ENCODE data around the gene KASH5.

Gene KASH5

DNA sequence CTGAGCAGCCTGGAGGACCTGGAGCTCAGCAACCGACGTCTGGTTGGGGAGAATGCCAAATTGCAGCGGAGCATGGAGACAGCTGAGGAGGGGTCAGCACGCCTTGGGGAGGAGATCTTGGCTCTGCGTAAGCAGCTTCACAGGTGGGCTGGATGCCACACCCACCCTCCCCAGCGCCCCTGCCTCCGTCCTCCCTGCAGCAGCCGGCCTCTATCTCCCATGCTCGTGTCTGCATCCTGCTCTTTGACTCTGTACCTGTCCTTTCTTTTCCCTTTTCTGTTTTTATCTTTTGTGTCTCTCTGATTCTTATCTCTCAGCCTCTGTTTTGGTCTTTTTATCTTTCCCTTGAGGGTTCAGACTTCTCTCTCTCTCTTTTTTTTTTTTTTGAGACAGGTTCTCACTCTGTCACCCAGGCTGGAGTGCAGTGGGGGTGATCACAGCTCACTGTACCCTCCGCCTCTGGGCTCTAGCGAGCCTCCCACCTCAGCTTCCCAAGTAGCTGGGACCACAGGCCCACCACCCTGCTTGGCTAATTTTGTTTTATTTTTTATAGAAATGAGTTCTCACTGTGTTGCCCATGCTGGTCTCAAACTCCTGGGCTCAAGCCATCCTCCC lies 10.1 kb downstream of the KASH5 start:
- H3K9me3 ChIP-seq (ENCODE audit: control insufficient read depth, low read length): no peaks in the 10 kb centered on the region
- 67 to 69% methylated on average over 11 of the region's 11 CpGs for WGBS, 2 experiments
- no peak overlapping the region for H3K4me3 ChIP-seq (ENCODE audit: insufficient read depth, low read depth, low read length)
- no peaks in the 10 kb centered on the region for H3K36me3 ChIP-seq (ENCODE audit: control insufficient read depth, insufficient read depth, low read length)
- peaks cover 41% of the 10 kb centered on the region for H3K4me1 ChIP-seq (ENCODE audit: control insufficient read depth, insufficient read depth, low read length)
- no peak overlapping the region for H3K27ac ChIP-seq (ENCODE audit: insufficient read depth, low read depth, low read length, poor library complexity, severe bottlenecking)
- no peaks in the 10 kb centered on the region for H3K27me3 ChIP-seq (ENCODE audit: control insufficient read depth, insufficient read depth, low read length, poor library complexity, severe bottlenecking)

DNA sequence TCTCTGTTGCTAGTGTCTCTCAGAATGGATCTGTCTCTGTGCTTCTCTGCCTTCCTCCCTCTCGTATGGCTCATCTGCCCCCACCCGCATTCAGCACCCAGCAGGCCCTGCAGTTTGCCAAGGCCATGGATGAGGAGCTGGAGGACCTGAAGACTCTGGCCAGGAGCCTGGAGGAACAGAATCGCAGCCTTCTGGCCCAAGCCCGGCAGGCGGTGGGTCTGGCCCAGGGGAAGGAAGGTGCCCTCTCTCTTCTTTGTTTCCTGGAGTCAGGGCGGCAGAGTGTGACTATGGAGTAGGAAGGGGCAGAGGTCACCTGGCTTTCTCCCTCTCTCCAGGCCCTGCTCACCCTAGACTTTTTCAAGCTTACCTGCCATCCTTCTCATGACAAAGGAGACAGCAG lies 10.9 kb downstream of the KASH5 start:
- no peak overlapping the region for H3K4me3 ChIP-seq (ENCODE audit: insufficient read depth, low read depth, low read length)
- 84 to 95% methylated on average over 5 to 6 of the region's 6 CpGs for WGBS, 2 experiments
- peaks cover 42% of the 10 kb centered on the region for H3K4me1 ChIP-seq (ENCODE audit: control insufficient read depth, insufficient read depth, low read length)
- no peak overlapping the region for H3K27ac ChIP-seq (ENCODE audit: insufficient read depth, low read depth, low read length, poor library complexity, severe bottlenecking)
- H3K9me3 ChIP-seq (ENCODE audit: control insufficient read depth, low read length): no peaks in the 10 kb centered on the region
- H3K27me3 ChIP-seq (ENCODE audit: control insufficient read depth, insufficient read depth, low read length, poor library complexity, severe bottlenecking): no peaks in the 10 kb centered on the region
- H3K36me3 ChIP-seq (ENCODE audit: control insufficient read depth, insufficient read depth, low read length): no peaks in the 10 kb centered on the region

DNA sequence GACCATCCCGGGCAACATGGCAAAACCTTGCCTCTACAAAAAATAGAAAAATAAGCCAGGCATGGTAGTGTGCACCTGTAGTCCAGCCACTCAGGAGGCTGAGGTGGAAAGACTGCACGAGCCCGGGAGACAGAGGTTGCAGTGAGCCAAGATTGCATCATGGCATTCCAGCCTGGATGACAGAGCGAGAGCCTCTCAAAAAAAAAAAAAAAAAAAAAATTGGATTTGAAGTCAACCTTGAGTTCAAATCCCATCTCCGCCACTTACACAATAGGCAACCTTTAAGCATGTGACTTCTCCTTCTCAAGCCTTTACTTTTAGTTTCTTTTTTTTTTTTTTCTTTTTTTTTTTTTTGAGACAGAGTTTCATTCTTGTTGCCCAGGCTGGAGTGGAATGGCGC lies 12.0 kb downstream of the KASH5 start:
- H3K4me1 ChIP-seq (ENCODE audit: control insufficient read depth, insufficient read depth, low read length): peaks cover 47% of the 10 kb centered on the region
- no peaks in the 10 kb centered on the region for H3K27me3 ChIP-seq (ENCODE audit: control insufficient read depth, insufficient read depth, low read length, poor library complexity, severe bottlenecking)
- H3K4me3 ChIP-seq (ENCODE audit: insufficient read depth, low read depth, low read length): no peak overlapping the region
- H3K9me3 ChIP-seq (ENCODE audit: control insufficient read depth, low read length): no peaks in the 10 kb centered on the region
- H3K36me3 ChIP-seq (ENCODE audit: control insufficient read depth, insufficient read depth, low read length): no peaks in the 10 kb centered on the region
- 85 to 92% methylated on average over 5 to 6 of the region's 6 CpGs for WGBS, 2 experiments
- H3K27ac ChIP-seq (ENCODE audit: insufficient read depth, low read depth, low read length, poor library complexity, severe bottlenecking): no peak overlapping the region

DNA sequence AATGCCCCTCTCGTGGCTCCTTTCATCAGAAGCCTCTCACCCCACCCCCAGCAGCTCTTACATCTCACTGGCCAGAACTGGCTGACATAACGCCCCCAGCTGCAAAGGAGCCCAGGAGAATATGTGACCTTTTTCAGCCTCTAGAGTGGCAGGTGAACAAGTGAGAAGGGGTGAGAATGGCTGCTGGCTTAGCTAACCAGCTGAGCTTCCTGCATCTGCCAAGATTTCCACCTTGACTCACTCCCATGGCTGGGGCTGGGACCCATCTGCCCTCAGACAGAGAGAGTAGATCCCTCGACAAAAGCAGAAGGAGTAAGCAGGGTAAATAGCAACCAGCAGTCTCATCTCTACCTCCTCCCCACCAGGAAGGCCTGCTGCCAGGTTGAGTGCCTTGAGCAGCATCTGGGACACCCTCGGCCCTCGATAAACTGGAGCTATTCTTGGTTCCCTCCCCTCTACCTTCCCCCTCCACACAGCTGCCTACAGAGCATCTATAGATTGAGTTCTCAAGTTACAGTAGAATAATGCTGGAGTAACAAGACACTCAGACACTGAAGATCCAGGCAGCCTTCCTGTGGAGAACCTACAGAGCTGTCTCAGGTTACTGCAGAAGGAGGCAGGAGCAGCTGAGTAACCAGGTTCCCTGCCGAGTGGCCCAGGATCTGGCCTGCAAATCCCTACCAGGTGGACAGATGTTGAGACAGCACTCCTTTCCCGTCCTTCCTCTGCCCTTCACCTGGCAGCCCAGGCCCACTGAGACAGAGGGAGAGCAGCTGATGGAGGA lies 15.5 kb downstream of the KASH5 start:
- H3K9me3 ChIP-seq (ENCODE audit: control insufficient read depth, low read length): no peaks in the 10 kb centered on the region
- peak overlapping the region; percentile 83 for H3K27ac ChIP-seq (ENCODE audit: insufficient read depth, low read depth, low read length, poor library complexity, severe bottlenecking)
- H3K27me3 ChIP-seq (ENCODE audit: control insufficient read depth, insufficient read depth, low read length, poor library complexity, severe bottlenecking): no peaks in the 10 kb centered on the region
- H3K4me3 ChIP-seq (ENCODE audit: insufficient read depth, low read depth, low read length): peak overlapping the region; percentile 12
- no peaks in the 10 kb centered on the region for H3K36me3 ChIP-seq (ENCODE audit: control insufficient read depth, insufficient read depth, low read length)
- peaks cover 32% of the 10 kb centered on the region for H3K4me1 ChIP-seq (ENCODE audit: control insufficient read depth, insufficient read depth, low read length)
- 16 to 21% methylated on average over 7 of the region's 7 CpGs for WGBS, 2 experiments

DNA sequence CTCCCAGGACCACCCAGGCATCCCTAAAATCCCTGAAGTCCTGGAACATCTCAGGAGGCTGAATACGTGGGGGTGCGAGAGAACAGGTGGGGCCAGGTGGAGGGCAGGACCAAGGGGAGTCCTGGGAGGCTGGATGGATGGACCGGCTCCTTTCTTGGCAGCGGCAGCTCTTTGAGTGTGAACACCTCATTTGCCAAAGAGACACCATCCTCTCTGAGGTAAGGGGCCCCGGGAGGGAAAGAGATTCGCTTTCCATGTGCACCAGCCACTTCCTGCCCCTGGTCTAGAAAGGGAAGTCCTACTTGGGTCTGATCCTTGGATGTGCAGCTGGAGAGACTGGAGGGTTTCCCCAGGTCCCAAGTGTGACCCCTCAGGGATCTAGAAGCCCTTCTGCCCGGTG lies 19.0 kb downstream of the KASH5 start:
- H3K27me3 ChIP-seq (ENCODE audit: control insufficient read depth, insufficient read depth, low read length, poor library complexity, severe bottlenecking): no peaks in the 10 kb centered on the region
- 93 to 94% methylated on average over 7 of the region's 7 CpGs for WGBS, 2 experiments
- H3K4me1 ChIP-seq (ENCODE audit: control insufficient read depth, insufficient read depth, low read length): peaks cover 17% of the 10 kb centered on the region
- no peak overlapping the region for H3K4me3 ChIP-seq (ENCODE audit: insufficient read depth, low read depth, low read length)
- H3K9me3 ChIP-seq (ENCODE audit: control insufficient read depth, low read length): no peaks in the 10 kb centered on the region
- no peak overlapping the region for H3K27ac ChIP-seq (ENCODE audit: insufficient read depth, low read depth, low read length, poor library complexity, severe bottlenecking)
- no peaks in the 10 kb centered on the region for H3K36me3 ChIP-seq (ENCODE audit: control insufficient read depth, insufficient read depth, low read length)

DNA sequence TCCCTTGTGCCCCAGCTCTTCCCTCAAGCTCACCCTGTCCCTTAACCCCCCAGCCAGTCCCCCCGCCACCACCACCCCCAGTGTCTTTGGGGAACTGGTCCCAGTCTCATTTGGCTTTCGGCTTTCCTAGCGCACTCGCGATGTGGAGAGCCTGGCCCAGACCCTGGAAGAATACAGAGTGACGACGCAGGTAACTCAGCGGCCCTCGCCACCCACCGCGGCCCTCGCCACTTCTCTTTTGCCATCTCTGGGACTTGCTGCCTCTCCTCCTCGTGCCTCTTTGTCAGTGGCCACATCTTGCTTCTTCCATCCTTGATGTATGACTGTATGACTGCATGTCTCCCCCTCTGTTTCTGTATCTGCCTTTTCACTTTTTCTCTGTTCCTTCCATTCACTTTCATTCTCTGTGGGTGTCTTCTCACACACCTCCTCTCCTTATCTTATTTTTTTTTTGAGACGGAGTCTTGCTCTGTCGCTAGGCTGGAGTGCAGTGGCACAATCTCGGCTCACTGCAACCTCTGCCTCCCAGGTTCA lies 19.5 kb downstream of the KASH5 start:
- no peak overlapping the region for H3K4me3 ChIP-seq (ENCODE audit: insufficient read depth, low read depth, low read length)
- no peaks in the 10 kb centered on the region for H3K9me3 ChIP-seq (ENCODE audit: control insufficient read depth, low read length)
- peaks cover 16% of the 10 kb centered on the region for H3K4me1 ChIP-seq (ENCODE audit: control insufficient read depth, insufficient read depth, low read length)
- no peaks in the 10 kb centered on the region for H3K36me3 ChIP-seq (ENCODE audit: control insufficient read depth, insufficient read depth, low read length)
- no peaks in the 10 kb centered on the region for H3K27me3 ChIP-seq (ENCODE audit: control insufficient read depth, insufficient read depth, low read length, poor library complexity, severe bottlenecking)
- no peak overlapping the region for H3K27ac ChIP-seq (ENCODE audit: insufficient read depth, low read depth, low read length, poor library complexity, severe bottlenecking)
- 93 to 96% methylated on average over 16 of the region's 16 CpGs for WGBS, 2 experiments

DNA sequence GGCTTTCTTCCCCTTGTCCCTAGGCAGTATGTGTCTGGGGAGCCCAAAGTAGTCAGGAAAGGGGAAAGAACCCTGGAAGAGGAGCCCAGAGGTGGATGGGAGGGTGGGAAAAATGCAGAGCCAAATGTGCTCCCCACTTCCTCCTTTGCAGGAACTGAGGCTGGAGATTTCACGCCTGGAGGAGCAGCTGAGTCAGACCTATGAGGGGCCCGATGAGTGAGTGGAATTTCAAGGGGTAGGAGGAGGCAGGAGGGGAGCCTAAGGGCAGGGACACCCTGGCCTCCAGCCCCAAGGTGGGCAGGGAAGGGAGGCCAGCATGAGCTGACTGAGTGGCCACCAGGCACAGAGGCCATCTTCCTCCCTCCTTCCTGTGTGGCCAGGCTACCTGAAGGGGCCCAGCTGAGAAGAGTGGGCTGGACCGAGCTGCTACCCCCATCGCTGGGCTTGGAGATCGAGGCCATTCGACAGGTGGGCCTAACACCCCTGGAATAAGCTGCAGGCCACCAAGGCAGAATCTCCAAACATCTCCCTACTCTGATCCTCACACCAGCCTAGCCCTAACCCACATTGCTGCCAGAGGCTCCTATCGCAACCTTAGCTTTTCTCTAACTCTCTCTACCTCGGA lies 20.9 kb downstream of the KASH5 start:
- no peaks in the 10 kb centered on the region for H3K27me3 ChIP-seq (ENCODE audit: control insufficient read depth, insufficient read depth, low read length, poor library complexity, severe bottlenecking)
- no peak overlapping the region for H3K27ac ChIP-seq (ENCODE audit: insufficient read depth, low read depth, low read length, poor library complexity, severe bottlenecking)
- peaks cover 16% of the 10 kb centered on the region for H3K4me1 ChIP-seq (ENCODE audit: control insufficient read depth, insufficient read depth, low read length)
- WGBS, 2 experiments: 90 to 92% methylated on average over 8 of the region's 8 CpGs
- no peaks in the 10 kb centered on the region for H3K36me3 ChIP-seq (ENCODE audit: control insufficient read depth, insufficient read depth, low read length)
- H3K9me3 ChIP-seq (ENCODE audit: control insufficient read depth, low read length): no peaks in the 10 kb centered on the region
- H3K4me3 ChIP-seq (ENCODE audit: insufficient read depth, low read depth, low read length): no peak overlapping the region

DNA sequence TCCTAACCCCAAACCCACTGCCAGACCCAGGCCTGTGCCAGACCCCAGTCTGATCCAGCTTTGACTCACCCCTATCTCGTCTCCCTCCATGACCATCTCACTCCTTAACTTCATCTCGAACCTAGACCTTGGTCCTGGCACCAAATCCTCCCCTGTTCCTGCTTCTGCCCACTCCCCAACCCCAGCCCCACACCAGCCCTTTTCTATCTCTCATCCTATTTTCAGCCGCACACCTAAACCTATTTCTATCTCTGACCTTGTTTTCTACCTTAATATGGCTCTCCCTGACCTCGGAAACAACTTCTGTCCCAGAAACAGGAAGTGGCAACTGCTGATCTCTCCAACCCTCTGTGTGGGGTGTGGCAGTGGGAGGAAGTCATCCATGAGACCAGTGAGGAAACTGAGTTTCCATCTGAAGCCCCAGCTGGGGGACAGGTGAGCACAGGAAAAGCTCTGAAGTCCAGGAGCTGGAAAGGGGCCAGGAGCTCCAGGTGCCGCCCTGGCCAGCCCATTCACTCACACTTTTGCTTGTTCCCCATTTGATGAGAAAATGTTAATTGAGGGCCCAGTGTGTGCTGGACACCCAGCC lies 21.5 kb downstream of the KASH5 start:
- peaks cover 10% of the 10 kb centered on the region for H3K4me1 ChIP-seq (ENCODE audit: control insufficient read depth, insufficient read depth, low read length)
- no peak overlapping the region for H3K27ac ChIP-seq (ENCODE audit: insufficient read depth, low read depth, low read length, poor library complexity, severe bottlenecking)
- H3K27me3 ChIP-seq (ENCODE audit: control insufficient read depth, insufficient read depth, low read length, poor library complexity, severe bottlenecking): no peaks in the 10 kb centered on the region
- H3K4me3 ChIP-seq (ENCODE audit: insufficient read depth, low read depth, low read length): no peak overlapping the region
- no peaks in the 10 kb centered on the region for H3K9me3 ChIP-seq (ENCODE audit: control insufficient read depth, low read length)
- WGBS, 2 experiments: 93 to 96% methylated on average over 5 of the region's 5 CpGs
- H3K36me3 ChIP-seq (ENCODE audit: control insufficient read depth, insufficient read depth, low read length): no peaks in the 10 kb centered on the region

DNA sequence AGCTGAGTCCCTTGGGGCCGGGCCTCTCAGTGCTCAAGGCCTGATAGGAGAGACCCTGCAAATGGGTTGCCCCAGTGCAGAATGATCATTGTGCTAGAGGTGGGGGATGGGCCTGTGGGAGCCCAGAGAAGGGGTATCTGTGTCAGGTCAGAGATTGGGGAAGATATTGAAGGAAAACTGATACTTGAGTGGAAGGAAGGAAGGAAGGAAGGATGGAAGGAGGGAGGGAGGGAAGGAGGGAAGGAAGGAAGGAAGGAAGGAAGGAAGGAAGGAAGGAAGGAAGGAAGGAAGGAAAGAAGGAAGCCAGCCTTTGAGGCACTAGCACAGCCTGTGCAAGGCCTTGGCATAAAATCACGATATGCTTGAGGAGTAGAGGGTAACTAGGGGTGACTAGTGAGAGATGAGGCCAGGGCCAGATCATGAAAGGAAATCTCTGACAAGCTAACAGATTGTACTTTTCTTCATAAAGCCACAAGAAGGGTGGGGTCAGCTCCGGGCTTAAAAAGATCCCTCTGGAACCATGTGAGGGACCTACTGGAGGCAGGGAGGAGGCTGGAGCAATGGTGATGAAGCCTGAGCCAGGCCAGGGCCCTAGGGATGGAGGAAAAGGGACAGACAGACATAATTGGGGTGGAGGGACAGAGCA lies 23.8 kb downstream of the KASH5 start:
- no peak overlapping the region for H3K4me3 ChIP-seq (ENCODE audit: insufficient read depth, low read depth, low read length)
- 90 to 92% methylated on average over 3 of the region's 3 CpGs for WGBS, 2 experiments
- H3K36me3 ChIP-seq (ENCODE audit: control insufficient read depth, insufficient read depth, low read length): no peaks in the 10 kb centered on the region
- H3K27ac ChIP-seq (ENCODE audit: insufficient read depth, low read depth, low read length, poor library complexity, severe bottlenecking): no peak overlapping the region
- H3K27me3 ChIP-seq (ENCODE audit: control insufficient read depth, insufficient read depth, low read length, poor library complexity, severe bottlenecking): no peaks in the 10 kb centered on the region
- H3K9me3 ChIP-seq (ENCODE audit: control insufficient read depth, low read length): no peaks in the 10 kb centered on the region
- H3K4me1 ChIP-seq (ENCODE audit: control insufficient read depth, insufficient read depth, low read length): peaks cover 19% of the 10 kb centered on the region
